Liver (tissue), 9 donors: ENCODE measurements around the gene DDR2. TPM values are rescaled to one million over a fixed set of nuclear protein-coding genes. Genes with fewer than 3 reads are reported as not detected.

ENCODE experiments used
- DNase-seq: peaks from one replicate; pipeline ENCODE4 v3.0.0-alpha.2; 2017; ENCODE audit warnings: low spot score
- H3K27ac ChIP-seq, 2 donors: one replicate each; pipeline ENCODE4 v1.7.0; 2013; ENCODE audit warnings: inconsistent platforms in 2 of 2, low read length in 2 of 2, control low read depth in 1 of 2, low read depth in 1 of 2, mild to moderate bottlenecking in 1 of 2
- H3K27me3 ChIP-seq, 4 donors: one replicate each; pipeline versions ENCODE4 v1.6.1 to v1.7.0; 2013; ENCODE audit warnings: low read length in 3 of 4, inconsistent platforms in 1 of 4, mild to moderate bottlenecking in 1 of 4, moderate library complexity in 1 of 4; ENCODE audit not compliant: control insufficient read depth in 4 of 4, insufficient read depth in 4 of 4
- H3K36me3 ChIP-seq, 4 donors: one replicate each; pipeline versions ENCODE4 v1.6.1 to v1.7.0; 2013; ENCODE audit warnings: low read length in 3 of 4, mild to moderate bottlenecking in 3 of 4, low read depth in 1 of 4, moderate library complexity in 1 of 4; ENCODE audit not compliant: control insufficient read depth in 4 of 4, insufficient read depth in 3 of 4
- H3K4me1 ChIP-seq, 4 donors: one replicate each; pipeline versions ENCODE4 v1.6.1 to v1.7.0; 2013; ENCODE audit warnings: low read length in 3 of 4, mild to moderate bottlenecking in 3 of 4, moderate library complexity in 1 of 4; ENCODE audit not compliant: control insufficient read depth in 4 of 4, insufficient read depth in 4 of 4
- H3K4me3 ChIP-seq, 3 donors: one replicate each; pipeline versions ENCODE4 v1.6.1 to v1.7.0; 2013; ENCODE audit warnings: low read length in 3 of 3, control low read depth in 1 of 3, low read depth in 1 of 3, mild to moderate bottlenecking in 1 of 3
- H3K9ac ChIP-seq, 2 donors: one replicate each; pipeline ENCODE4 v1.7.0; 2013; ENCODE audit warnings: low read length in 2 of 2, mild to moderate bottlenecking in 2 of 2, moderate library complexity in 2 of 2, control low read depth in 1 of 2, low read depth in 1 of 2
- H3K9me3 ChIP-seq, 4 donors: one replicate each; pipeline versions ENCODE4 v1.6.1 to v1.7.0; 2013; ENCODE audit warnings: low read length in 3 of 4; ENCODE audit not compliant: control insufficient read depth in 4 of 4
- CTCF ChIP-seq: fragments of 150-350 bp; IDR thresholded peaks from 2 replicates; pipeline ENCODE4 v1.5.1; 2017; ENCODE audit warnings: improper control_type of control experiment, low read depth, low read length; ENCODE audit not compliant: missing input control
- EGR1 ChIP-seq, 2 donors: IDR thresholded peaks; 2 replicates each; pipeline ENCODE4 v1.6.1; 2016 to 2018; ENCODE audit warnings: antibody characterized with exemption in 2 of 2, low read depth in 2 of 2
- FOXA1 ChIP-seq: IDR thresholded peaks from 2 replicates; pipeline ENCODE4 v1.6.1; 2016; ENCODE audit warnings: antibody characterized with exemption
- FOXA2 ChIP-seq: IDR thresholded peaks from 2 replicates; pipeline ENCODE4 v1.6.1; 2016; ENCODE audit warnings: antibody characterized with exemption
- HNF4A ChIP-seq, 2 donors: conservative IDR thresholded peaks; 2 replicates each; pipeline ENCODE4 v1.6.1; 2016; ENCODE audit warnings: antibody characterized with exemption in 2 of 2, mild to moderate bottlenecking in 2 of 2
- JUND ChIP-seq, 2 donors: IDR thresholded peaks; 2 replicates each; pipeline ENCODE4 v1.6.1; 2016; ENCODE audit warnings: antibody characterized with exemption in 2 of 2
- RAD21 ChIP-seq, 2 donors: IDR thresholded peaks; 2 replicates each; pipeline ENCODE4 v1.6.1; 2016; ENCODE audit warnings: antibody characterized with exemption in 2 of 2, mild to moderate bottlenecking in 2 of 2
- RXRA ChIP-seq, 2 donors: IDR thresholded peaks; 2 replicates each; pipeline ENCODE4 v1.6.1; 2017 to 2018; ENCODE audit warnings: antibody characterized with exemption in 2 of 2, mild to moderate bottlenecking in 1 of 2
- TAF1 ChIP-seq: conservative IDR thresholded peaks from 2 replicates; pipeline ENCODE4 v1.6.1; 2016; ENCODE audit warnings: antibody characterized with exemption, mild to moderate bottlenecking
- YY1 ChIP-seq: IDR thresholded peaks from 2 replicates; pipeline ENCODE4 v1.6.1; 2016; ENCODE audit warnings: antibody characterized with exemption, mild to moderate bottlenecking
- ZBTB33 ChIP-seq: IDR thresholded peaks from 2 replicates; pipeline ENCODE4 v1.6.1; 2016; ENCODE audit warnings: antibody characterized with exemption
- WGBS: extraction: QIAGEN DNeasy Blood & Tissue Kit; methylation state at CpG from one replicate; pipeline ENCODE4 v1.1.7; 2013; 5-methylcytosine and 5-hydroxymethylcytosine counted together
- polyA plus RNA-seq, 2 donors: library from polyadenylated mRNA; stranded (reverse) in 1 of 2; unstranded in 1 of 2; fragments of 200-250 nt in 1 of 2; fragments of >200 nt in 1 of 2; fragmentation: Nextera tagmentation in 1 of 2; extraction: Ambion mirVana in 1 of 2; gene quantifications; one replicate each; pipeline versions ENCODE4 v1.2.1 to v1.2.3, GENCODE V29; 2013 to 2015
- total RNA-seq, 2 donors: library from RNA; depleted of rRNA; stranded (reverse); fragments of >200 nt; gene quantifications; one replicate each; pipeline ENCODE4 v1.2.3, GENCODE V29; 2014
- TF ChIP-seq, protein P1 (sequence below): IDR thresholded peaks from 2 replicates; pipeline ENCODE4 v1.6.1; 2016; ENCODE audit warnings: antibody characterized with exemption, mild to moderate bottlenecking
- TF ChIP-seq, protein P2 (sequence below): IDR thresholded peaks from 2 replicates; pipeline ENCODE4 v1.6.1; 2016; ENCODE audit warnings: antibody characterized with exemption
- donor health status: healthy.
- donor health status: healthy.
- donor health status: healthy.
- donor health status: healthy.
- donor health status: healthy.

The DDR2 gene
- total and polyA plus RNA-seq, 4 donors, result 1.2 to 6.4 (median 2.1) TPM

- no peaks in the 10 kb centered on the region for H3K36me3 ChIP-seq
- no peaks in the 10 kb centered on the region for H3K4me1 ChIP-seq
- no peak overlapping the region for H3K9ac ChIP-seq
- no peak for DNase-seq
- 86% methylated on average over 2 of the region's 2 CpGs for WGBS
- no peaks in the 10 kb centered on the region for H3K9me3 ChIP-seq
- TF ChIP-seq RXRA (IDR thresholded peaks at IDR 0.05), result no peak
- H3K27ac ChIP-seq, result no peak overlapping the region
- H3K27me3 ChIP-seq, result no peaks in the 10 kb centered on the region
- no peak overlapping the region for H3K4me3 ChIP-seq
Measured at GRCh38 chr1:162625679-162626078, 6.6 kb upstream of the DDR2 start.

DNA sequence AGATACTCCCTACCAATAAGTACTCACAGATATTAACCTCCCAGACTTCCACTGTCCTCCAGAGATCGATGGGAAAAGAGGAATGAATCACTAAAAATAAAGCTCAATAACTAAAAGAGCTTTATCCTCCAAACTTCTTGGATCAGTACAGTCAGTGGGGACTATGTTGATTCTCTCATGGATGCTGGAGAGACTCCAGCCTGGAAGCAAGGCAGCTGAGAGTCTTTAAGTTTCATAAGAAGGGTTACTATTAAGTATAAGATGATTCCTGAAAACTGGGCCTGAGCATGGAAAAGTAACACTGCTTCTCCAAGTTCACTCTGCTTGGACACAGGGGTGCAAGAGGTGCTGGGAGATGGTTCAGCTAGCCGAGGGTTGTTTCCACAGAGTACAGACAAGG lies 6.2 kb upstream of the DDR2 start:
- H3K9ac ChIP-seq, result no peak overlapping the region
- H3K9me3 ChIP-seq, result no peaks in the 10 kb centered on the region
- H3K27me3 ChIP-seq, result no peaks in the 10 kb centered on the region
- DNase-seq, result no peak
- 69% methylated on average over 2 of the region's 2 CpGs for WGBS
- no peaks in the 10 kb centered on the region for H3K4me1 ChIP-seq
- peak overlapping the region in 1 of 2 donors; percentile 19 for H3K27ac ChIP-seq
- no peak overlapping the region for H3K4me3 ChIP-seq
- H3K36me3 ChIP-seq, result no peaks in the 10 kb centered on the region
- TF ChIP-seq TAF1 (no peak), RXRA (IDR thresholded peaks at IDR 0.05) (no peak), YY1 (no peak), FOXA2 (no peak), FOXA1 (no peak), ZBTB33 (no peak), RAD21 (IDR thresholded peaks at IDR 0.05) (no peak), HNF4A (conservative IDR thresholded peaks at IDR 0.05) (no peak), CTCF (no peak), JUND (IDR thresholded peaks at IDR 0.05) (no peak), EGR1 (IDR thresholded peaks at IDR 0.05; ENCODE audit: low read depth in 2 of 2) (no peak)
- TF ChIP-seq, protein P1, sequence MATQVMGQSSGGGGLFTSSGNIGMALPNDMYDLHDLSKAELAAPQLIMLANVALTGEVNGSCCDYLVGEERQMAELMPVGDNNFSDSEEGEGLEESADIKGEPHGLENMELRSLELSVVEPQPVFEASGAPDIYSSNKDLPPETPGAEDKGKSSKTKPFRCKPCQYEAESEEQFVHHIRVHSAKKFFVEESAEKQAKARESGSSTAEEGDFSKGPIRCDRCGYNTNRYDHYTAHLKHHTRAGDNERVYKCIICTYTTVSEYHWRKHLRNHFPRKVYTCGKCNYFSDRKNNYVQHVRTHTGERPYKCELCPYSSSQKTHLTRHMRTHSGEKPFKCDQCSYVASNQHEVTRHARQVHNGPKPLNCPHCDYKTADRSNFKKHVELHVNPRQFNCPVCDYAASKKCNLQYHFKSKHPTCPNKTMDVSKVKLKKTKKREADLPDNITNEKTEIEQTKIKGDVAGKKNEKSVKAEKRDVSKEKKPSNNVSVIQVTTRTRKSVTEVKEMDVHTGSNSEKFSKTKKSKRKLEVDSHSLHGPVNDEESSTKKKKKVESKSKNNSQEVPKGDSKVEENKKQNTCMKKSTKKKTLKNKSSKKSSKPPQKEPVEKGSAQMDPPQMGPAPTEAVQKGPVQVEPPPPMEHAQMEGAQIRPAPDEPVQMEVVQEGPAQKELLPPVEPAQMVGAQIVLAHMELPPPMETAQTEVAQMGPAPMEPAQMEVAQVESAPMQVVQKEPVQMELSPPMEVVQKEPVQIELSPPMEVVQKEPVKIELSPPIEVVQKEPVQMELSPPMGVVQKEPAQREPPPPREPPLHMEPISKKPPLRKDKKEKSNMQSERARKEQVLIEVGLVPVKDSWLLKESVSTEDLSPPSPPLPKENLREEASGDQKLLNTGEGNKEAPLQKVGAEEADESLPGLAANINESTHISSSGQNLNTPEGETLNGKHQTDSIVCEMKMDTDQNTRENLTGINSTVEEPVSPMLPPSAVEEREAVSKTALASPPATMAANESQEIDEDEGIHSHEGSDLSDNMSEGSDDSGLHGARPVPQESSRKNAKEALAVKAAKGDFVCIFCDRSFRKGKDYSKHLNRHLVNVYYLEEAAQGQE, result no peak
- TF ChIP-seq, protein P2, sequence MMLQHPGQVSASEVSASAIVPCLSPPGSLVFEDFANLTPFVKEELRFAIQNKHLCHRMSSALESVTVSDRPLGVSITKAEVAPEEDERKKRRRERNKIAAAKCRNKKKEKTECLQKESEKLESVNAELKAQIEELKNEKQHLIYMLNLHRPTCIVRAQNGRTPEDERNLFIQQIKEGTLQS, result no peak
